Spleen (tissue), 7 donors: ENCODE measurements around the gene ZNF512B.

Experiments
- CTCF ChIP-seq, 11 experiments: fragments of 200-600 bp in 7 of 11; fragments of 450-650 bp in 4 of 11; sonication (generic) in 4 of 11; IDR thresholded peaks in 8 of 11; conservative IDR thresholded peaks in 3 of 11; 1 replicate in 7 of 11; 2 replicates in 4 of 11; pipeline versions ENCODE4 v1.4.0 to v1.8.0; 2016 to 2021; ENCODE audit warnings: antibody characterized with exemption in 11 of 11, inconsistent platforms in 4 of 11, mild to moderate bottlenecking in 1 of 11
- POLR2A ChIP-seq, 3 donors: fragments of 450-650 bp; IDR thresholded peaks; one replicate each; pipeline ENCODE4 v1.5.1; 2017; ENCODE audit warnings: antibody characterized with exemption in 3 of 3, mild to moderate bottlenecking in 1 of 3
- POLR2AphosphoS5 ChIP-seq, 3 donors: sonication (generic); formaldehyde crosslinking; IDR thresholded peaks; one replicate each; pipeline ENCODE4 v1.5.1; 2017; ENCODE audit warnings: antibody characterized with exemption in 3 of 3
- donor health status: DM: no; HTN: no; CAD: no; lungs with moderate emphysema.
- donor health status: DM: no; HTN: no; CAD: no.
- donor health status: DM: no; HTN: no; CAD: no.

- TF ChIP-seq CTCF (IDR thresholded peaks at IDR 0.05 in 8 of 11, conservative IDR thresholded peaks at IDR 0.05 in 3 of 11) (no peak), POLR2AphosphoS5 (IDR thresholded peaks at IDR 0.05) (peak in 2 of 3 donors; percentile 40 to 44), POLR2A (IDR thresholded peaks at IDR 0.05) (no peak)
Measured at GRCh38 chr20:63969838-63970713, at the start of gene ZNF512B.
